CD14-positive monocyte (primary cell): Measurements from ENCODE around the gene NUDT6. TPM values are rescaled to one million over a fixed set of nuclear protein-coding genes. Genes with fewer than 3 reads are reported as not detected.

Source experiments
- DNase-seq, 3 donors: peaks; one replicate each; pipeline ENCODE4 v3.0.0-alpha.2; 2011 to 2022
- H2AFZ ChIP-seq: 2 replicates; pipeline ENCODE4 v1.6.0; 2012; ENCODE audit warnings: mild to moderate bottlenecking, low read depth, low read length, inconsistent platforms; ENCODE audit not compliant: insufficient read depth, poor library complexity, severe bottlenecking
- H3K27ac ChIP-seq, 2 donors: 1 replicate in 1 of 2; 2 replicates in 1 of 2; pipeline ENCODE4 v1.5.1; 2012 to 2013; ENCODE audit warnings: low read length in 2 of 2, control low read depth in 1 of 2, inconsistent platforms in 1 of 2, low read depth in 1 of 2, mild to moderate bottlenecking in 1 of 2
- H3K27me3 ChIP-seq, 2 donors: one replicate each; pipeline versions ENCODE4 v1.6.0 to v1.6.1; 2011 to 2013; ENCODE audit warnings: low read length in 2 of 2; ENCODE audit not compliant: control insufficient read depth in 2 of 2, insufficient read depth in 2 of 2
- H3K36me3 ChIP-seq, 2 donors: replicated peaks in 1 of 2; 1 replicate in 1 of 2; 2 replicates in 1 of 2; pipeline versions ENCODE4 v1.5.1 to v1.6.1; 2012 to 2013; ENCODE audit warnings: low read length in 2 of 2, control low read depth in 1 of 2, inconsistent platforms in 1 of 2, mild to moderate bottlenecking in 1 of 2; ENCODE audit not compliant: insufficient read depth in 2 of 2, control insufficient read depth in 1 of 2
- H3K4me1 ChIP-seq, 2 donors: 1 replicate in 1 of 2; 2 replicates in 1 of 2; pipeline versions ENCODE4 v1.5.1 to v1.6.1; 2012 to 2013; ENCODE audit warnings: low read length in 2 of 2, control low read depth in 1 of 2, inconsistent platforms in 1 of 2, mild to moderate bottlenecking in 1 of 2, moderate library complexity in 1 of 2; ENCODE audit not compliant: insufficient read depth in 2 of 2, control insufficient read depth in 1 of 2
- H3K4me2 ChIP-seq: replicated peaks from 2 replicates; pipeline ENCODE3; 2012; ENCODE audit warnings: low read length, moderate library complexity, mild to moderate bottlenecking; ENCODE audit not compliant: poor library complexity, severe bottlenecking; ENCODE audit errors: extremely low read depth
- H3K4me3 ChIP-seq, 3 experiments: fragments of 200-600 bp in 1 of 3; sonication (generic) in 1 of 3; replicated peaks in 1 of 3; 1 replicate in 2 of 3; 2 replicates in 1 of 3; pipeline ENCODE4 v1.5.1; 2011 to 2013; ENCODE audit warnings: low read length in 3 of 3, mild to moderate bottlenecking in 3 of 3, control low read depth in 2 of 3, low read depth in 2 of 3, inconsistent platforms in 1 of 3, moderate library complexity in 1 of 3
- H3K79me2 ChIP-seq: 2 replicates; pipeline ENCODE4 v1.6.0; 2012; ENCODE audit warnings: mild to moderate bottlenecking, control low read depth, inconsistent platforms, low read length, moderate library complexity; ENCODE audit not compliant: insufficient read depth
- H3K9ac ChIP-seq: 2 replicates; pipeline ENCODE4 v1.6.0; 2017; ENCODE audit warnings: low read length, mild to moderate bottlenecking; ENCODE audit not compliant: insufficient read depth, poor library complexity, severe bottlenecking
- H3K9me3 ChIP-seq, 2 donors: replicated peaks in 1 of 2; 1 replicate in 1 of 2; 2 replicates in 1 of 2; pipeline versions ENCODE4 v1.5.1 to v1.6.1; 2012 to 2013; ENCODE audit warnings: low read length in 2 of 2, control low read depth in 1 of 2; ENCODE audit not compliant: control insufficient read depth in 1 of 2, insufficient read depth in 1 of 2
- H4K20me1 ChIP-seq: 2 replicates; pipeline ENCODE4 v1.6.0; 2012; ENCODE audit warnings: mild to moderate bottlenecking, low read length, control low read depth, moderate library complexity; ENCODE audit not compliant: insufficient read depth
- H3K27ac Mint-ChIP-seq, 7 donors: one replicate each; pipeline ENCODE4 v1.8.0; 2020; ENCODE audit warnings: mild to moderate bottlenecking in 7 of 7, mixed read lengths in 7 of 7, moderate library complexity in 6 of 7, inconsistent platforms in 2 of 7
- H3K27me3 Mint-ChIP-seq, 3 donors: one replicate each; pipeline ENCODE4 v1.8.0; 2021 to 2022; ENCODE audit warnings: low read depth in 3 of 3, mild to moderate bottlenecking in 3 of 3, mixed read lengths in 3 of 3, moderate library complexity in 3 of 3, inconsistent platforms in 1 of 3
- H3K36me3 Mint-ChIP-seq, 2 donors: one replicate each; pipeline ENCODE4 v1.8.0; 2020; ENCODE audit warnings: mixed read lengths in 2 of 2, inconsistent platforms in 1 of 2, mild to moderate bottlenecking in 1 of 2
- H3K4me1 Mint-ChIP-seq: one replicate; pipeline ENCODE4 v1.8.0; 2020; ENCODE audit warnings: mild to moderate bottlenecking, mixed read lengths
- H3K4me3 Mint-ChIP-seq, 2 donors: one replicate each; pipeline ENCODE4 v1.8.0; 2020; ENCODE audit warnings: mild to moderate bottlenecking in 2 of 2, mixed read lengths in 2 of 2, moderate library complexity in 1 of 2
- H3K9me3 Mint-ChIP-seq, 7 donors: one replicate each; pipeline ENCODE4 v1.8.0; 2020 to 2022; ENCODE audit warnings: mixed read lengths in 7 of 7, mild to moderate bottlenecking in 6 of 7, moderate library complexity in 6 of 7, inconsistent platforms in 2 of 7
- whole genome bisulfite sequencing: methylation state at CpG from one replicate; pipeline ENCODE4 v1.1.5; 2013; ENCODE audit warnings: missing lambda C conversion rate; ENCODE audit not compliant: insufficient coverage; 5-methylcytosine and 5-hydroxymethylcytosine counted together
- intact Hi-C, 2 donors: fragments of 100-400 bp; cut with micrococcal nuclease; formaldehyde crosslinking; loops; one replicate each; pipeline versions ENCODE4 v1.15.0 to v1.15.1; 2023
- polyA plus RNA-seq, 3 donors: library from polyadenylated mRNA; depleted of rRNA in 1 of 3; unstranded in 2 of 3; stranded (reverse) in 1 of 3; fragments of 300-500 nt in 2 of 3; fragments of >200 nt in 1 of 3; fragmentation: Illumina TruSeq in 2 of 3; gene quantifications; 1 replicate in 2 of 3; 2 replicates in 1 of 3; pipeline ENCODE4 v1.2.3, GENCODE V29; 2012 to 2021
- TF ChIP-seq, protein P1 (sequence below): fragments of 200-600 bp; IDR thresholded peaks from one replicate; pipeline ENCODE4 v1.8.0; 2022; ENCODE audit warnings: antibody characterized with exemption, mild to moderate bottlenecking

Gene NUDT6
- polyA plus RNA-seq, 3 donors: 1.6 to 1.9 (median 1.6) TPM

DNA sequence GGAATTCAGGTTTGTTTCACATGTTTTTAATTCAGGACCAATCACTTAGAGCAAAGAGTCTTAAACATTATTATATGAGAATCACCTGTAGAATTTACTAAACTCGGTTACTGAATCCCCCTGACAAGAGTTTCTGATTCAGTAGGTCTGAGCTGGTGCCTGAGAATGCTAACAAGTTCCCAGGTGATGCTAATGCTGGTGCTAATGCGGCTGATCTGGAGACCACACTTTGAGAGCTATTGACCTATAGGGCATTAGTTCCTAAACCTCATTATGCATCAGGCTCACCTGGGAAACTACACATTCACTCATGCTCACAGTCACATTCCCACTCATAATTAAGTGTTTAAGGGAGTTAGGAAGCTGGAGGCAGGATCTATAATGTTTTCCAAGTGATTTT is 36.1 kb upstream of the NUDT6 start:
- Mint-ChIP-seq H3K36me3 (peaks cover 19 to 27% of the 10 kb centered on the region in 2 donors), H3K9me3 (peaks cover 0 to 2% (median 0%) of the 10 kb centered on the region in 7 donors), H3K27me3 (no peaks in the 10 kb centered on the region), H3K27ac (no peak overlapping the region), H3K4me1 (peaks cover 7% of the 10 kb centered on the region), H3K4me3 (no peak overlapping the region)
- DNase-seq: no peak
- Histone ChIP-seq H3K27me3 (no peaks in the 10 kb centered on the region), H3K36me3 (peaks cover 2 to 13% of the 10 kb centered on the region in 2 donors), H3K4me1 (no peaks in the 10 kb centered on the region), H3K4me2 (no peak overlapping the region), H3K4me3 (no peak overlapping the region), H3K9me3 (no peaks in the 10 kb centered on the region), H4K20me1 (no peaks in the 10 kb centered on the region), H2AFZ (no peak overlapping the region), H3K79me2 (no peaks in the 10 kb centered on the region), H3K27ac (no peak overlapping the region), H3K9ac (no peak overlapping the region)
- TF ChIP-seq, protein P1, sequence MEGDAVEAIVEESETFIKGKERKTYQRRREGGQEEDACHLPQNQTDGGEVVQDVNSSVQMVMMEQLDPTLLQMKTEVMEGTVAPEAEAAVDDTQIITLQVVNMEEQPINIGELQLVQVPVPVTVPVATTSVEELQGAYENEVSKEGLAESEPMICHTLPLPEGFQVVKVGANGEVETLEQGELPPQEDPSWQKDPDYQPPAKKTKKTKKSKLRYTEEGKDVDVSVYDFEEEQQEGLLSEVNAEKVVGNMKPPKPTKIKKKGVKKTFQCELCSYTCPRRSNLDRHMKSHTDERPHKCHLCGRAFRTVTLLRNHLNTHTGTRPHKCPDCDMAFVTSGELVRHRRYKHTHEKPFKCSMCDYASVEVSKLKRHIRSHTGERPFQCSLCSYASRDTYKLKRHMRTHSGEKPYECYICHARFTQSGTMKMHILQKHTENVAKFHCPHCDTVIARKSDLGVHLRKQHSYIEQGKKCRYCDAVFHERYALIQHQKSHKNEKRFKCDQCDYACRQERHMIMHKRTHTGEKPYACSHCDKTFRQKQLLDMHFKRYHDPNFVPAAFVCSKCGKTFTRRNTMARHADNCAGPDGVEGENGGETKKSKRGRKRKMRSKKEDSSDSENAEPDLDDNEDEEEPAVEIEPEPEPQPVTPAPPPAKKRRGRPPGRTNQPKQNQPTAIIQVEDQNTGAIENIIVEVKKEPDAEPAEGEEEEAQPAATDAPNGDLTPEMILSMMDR: no peak
- intact Hi-C loops: no loop called here
- WGBS: no CpG with 5 or more reads among the region's 2 CpGs

DNA sequence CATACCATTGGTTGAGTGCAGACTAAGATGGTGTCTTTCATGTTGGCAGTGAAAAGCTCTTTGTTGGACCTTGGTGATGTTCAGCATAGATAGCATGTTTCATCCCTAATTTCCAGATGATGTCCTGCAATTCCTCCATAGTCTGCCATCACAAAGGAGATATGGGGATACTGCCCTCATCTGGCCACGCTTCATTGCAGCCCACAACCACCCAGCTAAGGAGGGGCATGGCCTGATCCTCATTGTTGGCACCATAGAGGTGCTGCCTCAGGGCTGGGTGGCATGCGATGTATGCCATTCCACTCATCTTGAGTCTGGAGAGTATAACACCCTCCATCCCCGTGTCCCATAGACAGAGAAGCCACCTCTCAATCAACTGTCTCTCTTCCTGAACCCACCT is 31.5 kb upstream of the NUDT6 start:
- no peak overlapping the region for H2AFZ ChIP-seq
- no peaks in the 10 kb centered on the region for H3K27me3 Mint-ChIP-seq
- no peak for DNase-seq
- no CpG with 5 or more reads among the region's 3 CpGs for WGBS
- no peaks in the 10 kb centered on the region for H3K4me1 Mint-ChIP-seq
- intact Hi-C loops: no loop called here
- no peaks in the 10 kb centered on the region for H3K9me3 ChIP-seq
- H3K27me3 ChIP-seq: no peaks in the 10 kb centered on the region
- H3K4me1 ChIP-seq: no peaks in the 10 kb centered on the region
- H3K79me2 ChIP-seq: no peaks in the 10 kb centered on the region
- H3K36me3 Mint-ChIP-seq: peaks cover 50 to 52% of the 10 kb centered on the region in 2 donors
- no peak overlapping the region for H3K9ac ChIP-seq
- TF ChIP-seq, protein P1: no peak
- H3K4me3 ChIP-seq: no peak overlapping the region
- peaks cover 0 to 3% (median 0%) of the 10 kb centered on the region in 7 donors for H3K9me3 Mint-ChIP-seq
- peaks cover 22 to 53% of the 10 kb centered on the region in 2 donors for H3K36me3 ChIP-seq
- no peak overlapping the region for H3K4me2 ChIP-seq
- no peaks in the 10 kb centered on the region for H4K20me1 ChIP-seq
- no peak overlapping the region for H3K27ac ChIP-seq
- H3K4me3 Mint-ChIP-seq: no peak overlapping the region
- no peak overlapping the region for H3K27ac Mint-ChIP-seq
